ENCODE results near the gene NT5C1A.

- TF ChIP-seq CTCF (IDR thresholded peaks at IDR 0.05) (no peak), POLR2A (IDR thresholded peaks at IDR 0.05) (no peak)
Observed at GRCh38 chr1:39701049-39701439, 29.1 kb upstream of the NT5C1A start.
